Heart right ventricle (tissue), 16 donors: ENCODE results near the gene B3GALT5. TPM values are rescaled to one million over a fixed set of nuclear protein-coding genes. Genes with fewer than 3 reads are reported as not detected.
A peak's percentile ranks its signal among the peaks of the same experiment; 100 is the strongest.

Experiments used
- ATAC-seq, 8 donors: fragments of 200-7000 bp; cut with Tn5 transposase; one replicate each; pipeline ENCODE4 v1.9.1; 2020; ENCODE audit warnings: mild to moderate bottlenecking in 8 of 8, moderate library complexity in 8 of 8, moderate number of reproducible peaks in 1 of 8
- DNase-seq, 2 donors: peaks; one replicate each; pipeline ENCODE4 v3.0.0-alpha.2; 2020
- H3K27ac ChIP-seq, 10 donors: fragments of 200-600 bp; sonication (generic) in 2 of 10; one replicate each; pipeline versions ENCODE4 v1.5.0 to v1.8.0; 2020 to 2022; ENCODE audit warnings: mild to moderate bottlenecking in 3 of 10
- H3K27me3 ChIP-seq, 7 donors: fragments of 200-600 bp; one replicate each; pipeline ENCODE4 v1.8.0; 2021 to 2022; ENCODE audit warnings: mild to moderate bottlenecking in 2 of 7
- H3K36me3 ChIP-seq, 9 donors: fragments of 200-600 bp; sonication (generic) in 1 of 9; one replicate each; pipeline versions ENCODE4 v1.5.0 to v1.8.0; 2020 to 2022; ENCODE audit warnings: mild to moderate bottlenecking in 2 of 9
- H3K4me1 ChIP-seq, 9 donors: fragments of 200-600 bp; sonication (generic) in 1 of 9; one replicate each; pipeline versions ENCODE4 v1.5.0 to v1.8.0; 2020 to 2022; ENCODE audit warnings: mild to moderate bottlenecking in 4 of 9
- H3K4me3 ChIP-seq, 10 donors: fragments of 200-600 bp; sonication (generic) in 2 of 10; one replicate each; pipeline versions ENCODE4 v1.5.0 to v1.8.0; 2020 to 2022; ENCODE audit warnings: mild to moderate bottlenecking in 7 of 10, moderate library complexity in 2 of 10
- H3K9me3 ChIP-seq, 11 donors: fragments of 200-600 bp in 10 of 11; sonication (generic) in 2 of 11; one replicate each; pipeline versions ENCODE4 v1.5.0 to v1.8.0; 2013 to 2022; ENCODE audit warnings: mild to moderate bottlenecking in 2 of 11, control low read depth in 1 of 11, moderate library complexity in 1 of 11
- CTCF ChIP-seq, 9 donors: fragments of 200-600 bp; sonication (generic) in 2 of 9; IDR thresholded peaks; one replicate each; pipeline versions ENCODE4 v1.5.0 to v1.8.0; 2021 to 2022; ENCODE audit warnings: antibody characterized with exemption in 9 of 9, mild to moderate bottlenecking in 5 of 9, moderate library complexity in 1 of 9
- WGBS, 2 donors: extraction: QIAGEN DNeasy Blood & Tissue Kit; methylation state at CpG; one replicate each; pipeline ENCODE4 v1.1.7; 2013; ENCODE audit warnings: inconsistent platforms in 1 of 2; 5-methylcytosine and 5-hydroxymethylcytosine counted together
- intact Hi-C, 10 donors: fragments of 100-400 bp; cut with DNase I; formaldehyde crosslinking; loops; one replicate each; pipeline versions ENCODE4 v1.11.1 to v1.14.2; 2022
- polyA plus RNA-seq, 2 donors: library from polyadenylated mRNA; stranded (reverse); fragments of 200-250 nt; gene quantifications; one replicate each; pipeline ENCODE4 v1.2.3, GENCODE V29; 2013
- total RNA-seq, 10 donors: library from RNA; stranded (reverse); fragmentation: NEBNext Ultra II Directional in 3 of 10; extraction: Animal tissue kit (Norgen Biotek cat#: 25700) in 3 of 10; gene quantifications; one replicate each; pipeline versions ENCODE4 v1.2.1 to v1.2.4, GENCODE V29; 2021 to 2023
- donor health status: Arrhythmogenic right ventricular cardiomyopathy.
- donor health status: ischemic (EF 13 %, LVEDD 7.1; RV severe dilation, severe dysfunction).
- donor health status: healthy with polysubstance abuse.
- donor health status: DM: no; HTN: yes; CAD: no.
- donor health status: DM: no; HTN: no; CAD: no.
- donor health status: ischemic (EF 25% LVEDD 6.9; RV normal size, moderate dysfunction).
- donor health status: ischemic (EF 25% LVEDD 5.7; RV mildly dilated, moderate dysfunction).
- donor health status: healthy.
- donor health status: DM: yes; HTN: yes; CAD: no.
- donor health status: Ischemic cardiomyopathy.
- donor health status: ischemic (EF 35%, LVEDD 5.7; RV mildly dilated, moderate dysfunction).
- donor health status: nonischemic (EF 11% LVEDD 7.7; RV severe dilation, severe dysfunction).
- donor health status: DM: yes; HTN: yes; CAD: no.
- donor health status: PGD.
- donor health status: ischemic (EF 29% LVEDD 5.4; RV normal size, mild dysfunction).
- donor health status: nonischemic (EF 23%, LVEDD 6.1; RV moderate dilation, normal function).

B3GALT5 gene
- total and polyA plus RNA-seq, 12 donors = under 0.01 to 0.81 (median 0.15) TPM; not detected in 1

- H3K27me3 ChIP-seq = no peaks in the 10 kb centered on the region
- no peak for DNase-seq
- no peak for TF ChIP-seq CTCF (IDR thresholded peaks at IDR 0.05)
- H3K27ac ChIP-seq = peak overlapping the region in 3 of 10 donors; percentile 68 to 76 (median 73)
- ATAC-seq = no peak
- peaks cover 0 to 18% (median 14%) of the 10 kb centered on the region in 9 donors for H3K4me1 ChIP-seq
- WGBS, 2 donors = 84 to 90% methylated on average over 7 of the region's 7 CpGs
- intact Hi-C loops = no loop called here
- H3K36me3 ChIP-seq = no peaks in the 10 kb centered on the region
- no peak overlapping the region for H3K4me3 ChIP-seq
- H3K9me3 ChIP-seq = peaks cover 0 to 1% (median 0%) of the 10 kb centered on the region in 11 donors
These were observed 46.5 kb downstream of the B3GALT5 start for GRCh38 chr21:39659070-39659815.

GRCh38 chr21:39660191-39660980 is 47.6 kb downstream of the B3GALT5 start:
- Histone ChIP-seq H3K9me3 (no peaks in the 10 kb centered on the region), H3K27me3 (no peaks in the 10 kb centered on the region), H3K36me3 (no peaks in the 10 kb centered on the region), H3K27ac (peak overlapping the region in 9 of 10 donors; percentile 0 to 76 (median 61)), H3K4me1 (peaks cover 0 to 18% (median 14%) of the 10 kb centered on the region in 9 donors), H3K4me3 (peak overlapping the region in 5 of 10 donors; percentile 18 to 38 (median 35))
- no peak for TF ChIP-seq CTCF (IDR thresholded peaks at IDR 0.05)
- intact Hi-C loops = loop anchor here in 1 of 10 donors (5.0 kb wide), 1 partner anchor 133 kb away; no protein-coding TSS in a partner anchor
- peak; percentile 85 to 96 (median 91) for ATAC-seq
- WGBS, 2 donors = 12 to 14% methylated on average over 17 of the region's 17 CpGs
- DNase-seq = peak; percentile 43 to 71

GRCh38 chr21:39661121-39661520 is 48.4 kb downstream of the B3GALT5 start:
- Histone ChIP-seq H3K4me3 (peak overlapping the region in 1 of 10 donors; percentile 38), H3K27ac (peak overlapping the region in 5 of 10 donors; percentile 61 to 76 (median 68)), H3K27me3 (no peaks in the 10 kb centered on the region), H3K36me3 (no peaks in the 10 kb centered on the region), H3K4me1 (peaks cover 0 to 18% (median 14%) of the 10 kb centered on the region in 9 donors), H3K9me3 (no peaks in the 10 kb centered on the region)
- TF ChIP-seq CTCF (IDR thresholded peaks at IDR 0.05) = no peak
- ATAC-seq (no peak), DNase-seq (no peak)
- WGBS, 2 donors = 90 to 91% methylated on average over 18 of the region's 18 CpGs
- intact Hi-C loops = loop anchor here in 1 of 10 donors (5.0 kb wide), 1 partner anchor 134 kb away; no protein-coding TSS in a partner anchor

- WGBS, 2 donors = 78 to 83% methylated on average over 9 of the region's 9 CpGs
- Histone ChIP-seq H3K36me3 (no peaks in the 10 kb centered on the region), H3K27me3 (no peaks in the 10 kb centered on the region), H3K9me3 (no peaks in the 10 kb centered on the region), H3K27ac (no peak overlapping the region), H3K4me1 (peaks cover 0 to 18% (median 14%) of the 10 kb centered on the region in 9 donors), H3K4me3 (no peak overlapping the region)
- DNase-seq (no peak), ATAC-seq (no peak)
- intact Hi-C loops = loop anchor here in 1 of 10 donors (5.0 kb wide), 1 partner anchor 134 kb away; no protein-coding TSS in a partner anchor
- TF ChIP-seq CTCF (IDR thresholded peaks at IDR 0.05) = no peak
These were observed 49.0 kb downstream of the B3GALT5 start for GRCh38 chr21:39661740-39662139.
